Astrocyte (in vitro differentiated cells and primary cell): ENCODE results near the gene IRX6.

Experiments
- EZH2 ChIP-seq: IDR thresholded peaks from 2 replicates; pipeline ENCODE4 v1.6.1; 2012; ENCODE audit warnings: mild to moderate bottlenecking, low read length, inconsistent platforms; ENCODE audit not compliant: insufficient read depth
- TF ChIP-seq, protein P1 (sequence below): IDR thresholded peaks from 2 replicates; pipeline ENCODE4 v1.5.1; 2011; ENCODE audit warnings: low read depth, mild to moderate bottlenecking, inconsistent platforms, low read length, moderate library complexity; ENCODE audit not compliant: insufficient read depth

GRCh38 chr16:55326261-55327092 lies 2.5 kb downstream of the IRX6 start:
- TF ChIP-seq, protein P1, sequence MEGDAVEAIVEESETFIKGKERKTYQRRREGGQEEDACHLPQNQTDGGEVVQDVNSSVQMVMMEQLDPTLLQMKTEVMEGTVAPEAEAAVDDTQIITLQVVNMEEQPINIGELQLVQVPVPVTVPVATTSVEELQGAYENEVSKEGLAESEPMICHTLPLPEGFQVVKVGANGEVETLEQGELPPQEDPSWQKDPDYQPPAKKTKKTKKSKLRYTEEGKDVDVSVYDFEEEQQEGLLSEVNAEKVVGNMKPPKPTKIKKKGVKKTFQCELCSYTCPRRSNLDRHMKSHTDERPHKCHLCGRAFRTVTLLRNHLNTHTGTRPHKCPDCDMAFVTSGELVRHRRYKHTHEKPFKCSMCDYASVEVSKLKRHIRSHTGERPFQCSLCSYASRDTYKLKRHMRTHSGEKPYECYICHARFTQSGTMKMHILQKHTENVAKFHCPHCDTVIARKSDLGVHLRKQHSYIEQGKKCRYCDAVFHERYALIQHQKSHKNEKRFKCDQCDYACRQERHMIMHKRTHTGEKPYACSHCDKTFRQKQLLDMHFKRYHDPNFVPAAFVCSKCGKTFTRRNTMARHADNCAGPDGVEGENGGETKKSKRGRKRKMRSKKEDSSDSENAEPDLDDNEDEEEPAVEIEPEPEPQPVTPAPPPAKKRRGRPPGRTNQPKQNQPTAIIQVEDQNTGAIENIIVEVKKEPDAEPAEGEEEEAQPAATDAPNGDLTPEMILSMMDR = no peak
- TF ChIP-seq EZH2 = no peak
